ENCODE data around the gene RRAGB. TPM values are rescaled to one million over a fixed set of nuclear protein-coding genes. Genes with fewer than 3 reads are reported as not detected.

The RRAGB gene
- total RNA-seq, 2 experiments from 2014 or later: 9.6 to 11.9 TPM

DNA sequence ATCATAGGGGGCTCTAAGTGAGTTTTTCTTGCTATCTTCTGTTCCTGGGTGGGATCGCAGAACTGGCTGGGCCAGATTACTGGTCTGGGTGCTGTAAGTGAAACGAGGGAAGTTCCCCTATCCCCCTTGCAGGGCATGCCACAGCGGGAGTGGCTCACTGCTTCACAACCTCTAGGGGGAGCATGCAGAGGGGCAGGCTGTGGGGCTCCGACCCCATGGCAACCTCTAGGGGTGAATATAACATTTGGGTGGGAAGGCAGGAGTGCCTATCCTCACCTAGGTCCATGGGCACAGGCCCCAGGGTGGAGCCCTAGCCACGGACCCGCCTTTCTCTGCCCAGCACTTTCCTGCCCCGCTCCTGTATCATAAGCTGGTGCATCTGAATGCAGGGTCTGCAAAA lies 1.7 kb upstream of the RRAGB start:
- no peak overlapping the region for H3K4me2 ChIP-seq (ENCODE audit: low read length)
- intact Hi-C loops (cut with micrococcal nuclease; ENCODE audit: unreplicated experiment): loop anchor here (10.0 kb wide), 1 partner anchor 849 kb away; the partner anchor contains the start of gene UBQLN2
- no peak for TF ChIP-seq EZH2phosphoT487 (IDR thresholded peaks at IDR 0.05; ENCODE audit: borderline replicate concordance, low read depth, low read length)
- TF ChIP-seq, protein P1, sequence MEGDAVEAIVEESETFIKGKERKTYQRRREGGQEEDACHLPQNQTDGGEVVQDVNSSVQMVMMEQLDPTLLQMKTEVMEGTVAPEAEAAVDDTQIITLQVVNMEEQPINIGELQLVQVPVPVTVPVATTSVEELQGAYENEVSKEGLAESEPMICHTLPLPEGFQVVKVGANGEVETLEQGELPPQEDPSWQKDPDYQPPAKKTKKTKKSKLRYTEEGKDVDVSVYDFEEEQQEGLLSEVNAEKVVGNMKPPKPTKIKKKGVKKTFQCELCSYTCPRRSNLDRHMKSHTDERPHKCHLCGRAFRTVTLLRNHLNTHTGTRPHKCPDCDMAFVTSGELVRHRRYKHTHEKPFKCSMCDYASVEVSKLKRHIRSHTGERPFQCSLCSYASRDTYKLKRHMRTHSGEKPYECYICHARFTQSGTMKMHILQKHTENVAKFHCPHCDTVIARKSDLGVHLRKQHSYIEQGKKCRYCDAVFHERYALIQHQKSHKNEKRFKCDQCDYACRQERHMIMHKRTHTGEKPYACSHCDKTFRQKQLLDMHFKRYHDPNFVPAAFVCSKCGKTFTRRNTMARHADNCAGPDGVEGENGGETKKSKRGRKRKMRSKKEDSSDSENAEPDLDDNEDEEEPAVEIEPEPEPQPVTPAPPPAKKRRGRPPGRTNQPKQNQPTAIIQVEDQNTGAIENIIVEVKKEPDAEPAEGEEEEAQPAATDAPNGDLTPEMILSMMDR (conservative IDR thresholded peaks at IDR 0.05; ENCODE audit: low read length): peak; percentile 52
- H3K27ac ChIP-seq (ENCODE audit: low read depth, low read length, poor library complexity, severe bottlenecking): no peak overlapping the region
- no peaks in the 10 kb centered on the region for H3K9me3 ChIP-seq (ENCODE audit: low read length)
- H3K4me3 ChIP-seq (ENCODE audit: low read depth, low read length, poor library complexity, severe bottlenecking): no peak overlapping the region
- ChIA-PET POLR2A (no interaction called here), CTCF (ENCODE audit: unreplicated experiment) (no interaction called here)
- H3K4me1 ChIP-seq (ENCODE audit: insufficient read depth, low read length, poor library complexity, severe bottlenecking): peaks cover 10% of the 10 kb centered on the region
- H2AFZ ChIP-seq (ENCODE audit: low read length): no peak overlapping the region; the same call in 1 of the 2 replicates
- peak; percentile 34 for DNase-seq (ENCODE audit: low spot score)
- H4K20me1 ChIP-seq (ENCODE audit: insufficient read depth, low read length): no peaks in the 10 kb centered on the region
- no peaks in the 10 kb centered on the region for H3K9me2 ChIP-seq (ENCODE audit: insufficient read depth, low read length)
- H3K36me3 ChIP-seq (ENCODE audit: insufficient read depth, low read length): peaks cover under 1% of the 10 kb centered on the region
- peaks cover 10% of the 10 kb centered on the region; the same call in 1 of the 2 replicates for H3K79me2 ChIP-seq (ENCODE audit: insufficient read depth, low read depth, low read length)
- BruUV-seq (replicated peaks): no TSS peak

- Histone ChIP-seq H2AFZ (ENCODE audit: low read length) (peak overlapping the region; percentile 73; the same call in 1 of the 2 replicates), H3K4me3 (ENCODE audit: low read depth, low read length, poor library complexity, severe bottlenecking) (peak overlapping the region; percentile 55), H3K9me2 (ENCODE audit: insufficient read depth, low read length) (no peaks in the 10 kb centered on the region), H3K36me3 (ENCODE audit: insufficient read depth, low read length) (peaks cover 11% of the 10 kb centered on the region), H3K79me2 (ENCODE audit: insufficient read depth, low read depth, low read length) (peaks cover 10% of the 10 kb centered on the region; the same call in 1 of the 2 replicates), H3K4me2 (ENCODE audit: low read length) (peak overlapping the region; percentile 54), H4K20me1 (ENCODE audit: insufficient read depth, low read length) (no peaks in the 10 kb centered on the region), H3K9me3 (ENCODE audit: low read length) (no peaks in the 10 kb centered on the region), H3K4me1 (ENCODE audit: insufficient read depth, low read length, poor library complexity, severe bottlenecking) (peaks cover 10% of the 10 kb centered on the region), H3K27ac (ENCODE audit: low read depth, low read length, poor library complexity, severe bottlenecking) (peak overlapping the region; percentile 45)
- intact Hi-C loops (cut with micrococcal nuclease; ENCODE audit: unreplicated experiment): loop anchor here (10.0 kb wide), 1 partner anchor 848 kb away; the partner anchor contains the start of gene UBQLN2
- POLR2A ChIA-PET: interaction anchor here (1.2 kb wide), 1 partner anchor 47 kb away, joined by 4 read pairs; no protein-coding TSS in a partner anchor
- BruUV-seq (replicated peaks): no TSS peak
- CTCF ChIA-PET (ENCODE audit: unreplicated experiment): no interaction called here
- no peak for DNase-seq (ENCODE audit: low spot score)
- TF ChIP-seq, protein P1 (conservative IDR thresholded peaks at IDR 0.05; ENCODE audit: low read length): no peak
- no peak for TF ChIP-seq EZH2phosphoT487 (IDR thresholded peaks at IDR 0.05; ENCODE audit: borderline replicate concordance, low read depth, low read length)
Measured at GRCh38 chrX:55716937-55717336, 612 bp upstream of the RRAGB start.

DNA sequence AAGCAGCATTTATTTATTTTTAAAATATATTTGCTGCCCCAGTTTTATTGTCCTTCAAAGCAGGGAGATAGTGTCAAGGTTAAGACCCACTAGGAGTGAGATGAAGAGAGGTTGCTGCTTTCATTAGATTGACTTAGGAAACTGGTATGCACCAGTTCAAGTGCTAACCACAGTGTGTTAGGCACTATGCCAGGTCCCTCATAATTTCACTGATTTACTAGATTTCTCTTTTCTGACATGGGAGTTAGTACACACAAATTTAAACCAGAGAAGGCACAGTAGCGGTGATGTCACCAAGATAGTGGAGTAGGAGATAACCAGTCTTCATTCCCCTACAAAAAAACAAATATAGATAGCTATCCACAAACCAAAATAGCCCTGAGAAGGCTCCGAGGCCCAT lies 14.3 kb downstream of the RRAGB start:
- no TSS peak for BruUV-seq (replicated peaks)
- no peaks in the 10 kb centered on the region for H3K9me2 ChIP-seq (ENCODE audit: insufficient read depth, low read length)
- CTCF ChIA-PET (ENCODE audit: unreplicated experiment): no interaction called here
- no peaks in the 10 kb centered on the region for H3K4me1 ChIP-seq (ENCODE audit: insufficient read depth, low read length, poor library complexity, severe bottlenecking)
- H3K27ac ChIP-seq (ENCODE audit: low read depth, low read length, poor library complexity, severe bottlenecking): no peak overlapping the region
- TF ChIP-seq, protein P1 (conservative IDR thresholded peaks at IDR 0.05; ENCODE audit: low read length): no peak
- no peak for TF ChIP-seq EZH2phosphoT487 (IDR thresholded peaks at IDR 0.05; ENCODE audit: borderline replicate concordance, low read depth, low read length)
- H3K9me3 ChIP-seq (ENCODE audit: low read length): no peaks in the 10 kb centered on the region
- H3K4me3 ChIP-seq (ENCODE audit: low read depth, low read length, poor library complexity, severe bottlenecking): no peak overlapping the region
- no peak for DNase-seq (ENCODE audit: low spot score)
- no peak overlapping the region for H2AFZ ChIP-seq (ENCODE audit: low read length)
- H4K20me1 ChIP-seq (ENCODE audit: insufficient read depth, low read length): no peaks in the 10 kb centered on the region
- peaks cover 72% of the 10 kb centered on the region for H3K36me3 ChIP-seq (ENCODE audit: insufficient read depth, low read length)
- POLR2A ChIA-PET: interaction anchor here (0.6 kb wide), 1 partner anchor 8 kb away, joined by 3 read pairs; no protein-coding TSS in a partner anchor
- H3K4me2 ChIP-seq (ENCODE audit: low read length): no peak overlapping the region
- intact Hi-C loops (cut with micrococcal nuclease; ENCODE audit: unreplicated experiment): no loop called here
- no peaks in the 10 kb centered on the region for H3K79me2 ChIP-seq (ENCODE audit: insufficient read depth, low read depth, low read length)
